GM12874 (cell line): ENCODE data around the gene YWHAQ.

ENCODE experiments used
- CTCF ChIP-seq: IDR thresholded peaks from 2 replicates; pipeline ENCODE4 v1.5.1; 2011; ENCODE audit warnings: low read depth, mild to moderate bottlenecking, control low read depth, low read length, moderate library complexity; ENCODE audit not compliant: insufficient read depth

Gene YWHAQ

GRCh38 chr2:9647884-9648283 lies 17.1 kb upstream of the YWHAQ start:
- TF ChIP-seq CTCF, result no peak

- no peak for TF ChIP-seq CTCF
Measured at GRCh38 chr2:9646196-9647030, 15.6 kb upstream of the YWHAQ start.

- TF ChIP-seq CTCF, result no peak
Measured at GRCh38 chr2:9644603-9645002, 13.8 kb upstream of the YWHAQ start.

GRCh38 chr2:9644021-9644420 lies 13.2 kb upstream of the YWHAQ start:
- TF ChIP-seq CTCF, result no peak

- no peak for TF ChIP-seq CTCF
Measured at GRCh38 chr2:9641641-9642040, 10.8 kb upstream of the YWHAQ start.

- TF ChIP-seq CTCF, result no peak
Measured at GRCh38 chr2:9640403-9641104, 9.8 kb upstream of the YWHAQ start.

- TF ChIP-seq CTCF, result no peak
Measured at GRCh38 chr2:9639740-9640343, 9.0 kb upstream of the YWHAQ start.
